ENCODE data around the gene RNF13. TPM values are rescaled to one million over a fixed set of nuclear protein-coding genes. Genes with fewer than 3 reads are reported as not detected.

RNF13 gene
- total and polyA plus RNA-seq, 2 donors (not counting 3 experiments of a cell fraction or from before 2014, with no cell fraction given) = 16.4 to 27.1 TPM

GRCh38 chr3:149781741-149782140, 31.3 kb upstream of the RNF13 start:
- no peak overlapping the region for H3K9ac ChIP-seq (replicated peaks; ENCODE audit: extremely low read depth, insufficient read depth, low read length)
- TF ChIP-seq CTCF (IDR thresholded peaks at IDR 0.05; ENCODE audit: extremely low read depth in 1 of 2, insufficient read depth in 1 of 2, low read depth in 1 of 2, low read length in 2 of 2) = no peak
- H3K9me3 ChIP-seq (replicated peaks; ENCODE audit: control insufficient read depth, insufficient read depth, low read length) = no peaks in the 10 kb centered on the region
- H3K27ac ChIP-seq (ENCODE audit: insufficient read depth, low read depth, low read length) = no peak overlapping the region
- ChIA-PET POLR2A (no interaction called here), CTCF (interaction anchor here (1.0 to 2.9 kb wide), 5 partner anchors 10 to 287 kb away, joined by 3 to 24 read pairs (median 5); no protein-coding TSS in a partner anchor)
- no peaks in the 10 kb centered on the region for H3K36me3 ChIP-seq (ENCODE audit: control insufficient read depth in 2 of 2, extremely low read depth in 1 of 2, insufficient read depth in 2 of 2, low read length in 2 of 2)
- H3K79me2 ChIP-seq (ENCODE audit: control insufficient read depth, insufficient read depth, low read length) = no peaks in the 10 kb centered on the region
- H4K20me1 ChIP-seq (replicated peaks; ENCODE audit: control insufficient read depth, extremely low read depth, insufficient read depth, low read length) = no peaks in the 10 kb centered on the region
- no peak overlapping the region for H3K4me3 ChIP-seq (replicated peaks in 1 of 3; ENCODE audit: insufficient read depth in 1 of 3, low read depth in 1 of 3, low read length in 3 of 3)
- intact Hi-C loops (cut with micrococcal nuclease) (no loop called here), dilution Hi-C loops (cut with MboI; ENCODE audit: extremely low pct_ligation_motif_present, low sequenced_read_pairs) (no loop called here)
- no peak for DNase-seq (ENCODE audit: low read depth, low spot score)
- H2AFZ ChIP-seq (ENCODE audit: low read depth, low read length) = no peak overlapping the region
- FAIRE-seq = no peak
- H3K9me1 ChIP-seq (replicated peaks; ENCODE audit: control insufficient read depth, extremely low read depth, insufficient read depth, low read length) = no peaks in the 10 kb centered on the region
- H3K4me1 ChIP-seq (ENCODE audit: control insufficient read depth, extremely low read depth, insufficient read depth, low read length) = peaks cover 8% of the 10 kb centered on the region
- H3K27me3 ChIP-seq (ENCODE audit: control insufficient read depth in 2 of 2, insufficient read depth in 2 of 2, low read length in 2 of 2) = no peaks in the 10 kb centered on the region
- BruUV-seq (replicated peaks) = no TSS peak
- H3K4me2 ChIP-seq (ENCODE audit: insufficient read depth, low read length) = no peak overlapping the region

- intact Hi-C loops (cut with micrococcal nuclease) = no loop called here
- peak; percentile 33 for DNase-seq (ENCODE audit: low read depth, low spot score)
These were observed 29.4 kb upstream of the RNF13 start for GRCh38 chr3:149783576-149783975.

More at GRCh38 chr3:149783576-149783975, 29.4 kb upstream of the RNF13 start:
- ChIA-PET CTCF (interaction anchor here (0.7 to 2.9 kb wide), 2 partner anchors 12 to 24 kb away, joined by 3 to 24 read pairs; no protein-coding TSS in a partner anchor), POLR2A (no interaction called here)
- Histone ChIP-seq H3K9ac (replicated peaks; ENCODE audit: extremely low read depth, insufficient read depth, low read length) (no peak overlapping the region), H3K27me3 (ENCODE audit: control insufficient read depth in 2 of 2, insufficient read depth in 2 of 2, low read length in 2 of 2) (peaks cover 0 to 3% of the 10 kb centered on the region in 2 experiments), H2AFZ (ENCODE audit: low read depth, low read length) (peak overlapping the region; percentile 54), H3K9me3 (replicated peaks; ENCODE audit: control insufficient read depth, insufficient read depth, low read length) (no peaks in the 10 kb centered on the region), H3K79me2 (ENCODE audit: control insufficient read depth, insufficient read depth, low read length) (no peaks in the 10 kb centered on the region), H3K4me2 (ENCODE audit: insufficient read depth, low read length) (peak overlapping the region; percentile 2), H3K27ac (ENCODE audit: insufficient read depth, low read depth, low read length) (no peak overlapping the region), H4K20me1 (replicated peaks; ENCODE audit: control insufficient read depth, extremely low read depth, insufficient read depth, low read length) (no peaks in the 10 kb centered on the region), H3K9me1 (replicated peaks; ENCODE audit: control insufficient read depth, extremely low read depth, insufficient read depth, low read length) (no peaks in the 10 kb centered on the region), H3K4me3 (replicated peaks in 1 of 3; ENCODE audit: insufficient read depth in 1 of 3, low read depth in 1 of 3, low read length in 3 of 3) (no peak overlapping the region), H3K36me3 (ENCODE audit: control insufficient read depth in 2 of 2, extremely low read depth in 1 of 2, insufficient read depth in 2 of 2, low read length in 2 of 2) (no peaks in the 10 kb centered on the region), H3K4me1 (ENCODE audit: control insufficient read depth, extremely low read depth, insufficient read depth, low read length) (peaks cover 8% of the 10 kb centered on the region)
- dilution Hi-C loops (cut with MboI; ENCODE audit: extremely low pct_ligation_motif_present, low sequenced_read_pairs) = no loop called here
- no TSS peak for BruUV-seq (replicated peaks)
- TF ChIP-seq FOS (IDR thresholded peaks at IDR 0.05; ENCODE audit: borderline replicate concordance, insufficient read depth, low read length) = peak; percentile 23
- peak; percentile 38 for TF ChIP-seq JUN (IDR thresholded peaks at IDR 0.05; ENCODE audit: borderline replicate concordance, insufficient read depth, insufficient read length, low read depth)
- TF ChIP-seq MAX (IDR thresholded peaks at IDR 0.05; ENCODE audit: insufficient read depth, insufficient read length) = no peak
- FAIRE-seq = peak; percentile 28

All from endothelial cell of umbilical vein (primary cell).